A204.1 (cell line): ENCODE measurements around the gene FGF18.

Source experiments
- FAIRE-seq: peaks from 2 replicates; lab custom pipeline; 2012; peaks lifted over from hg19 to GRCh38; lab: Jason Lieb, UNC

Gene FGF18

DNA sequence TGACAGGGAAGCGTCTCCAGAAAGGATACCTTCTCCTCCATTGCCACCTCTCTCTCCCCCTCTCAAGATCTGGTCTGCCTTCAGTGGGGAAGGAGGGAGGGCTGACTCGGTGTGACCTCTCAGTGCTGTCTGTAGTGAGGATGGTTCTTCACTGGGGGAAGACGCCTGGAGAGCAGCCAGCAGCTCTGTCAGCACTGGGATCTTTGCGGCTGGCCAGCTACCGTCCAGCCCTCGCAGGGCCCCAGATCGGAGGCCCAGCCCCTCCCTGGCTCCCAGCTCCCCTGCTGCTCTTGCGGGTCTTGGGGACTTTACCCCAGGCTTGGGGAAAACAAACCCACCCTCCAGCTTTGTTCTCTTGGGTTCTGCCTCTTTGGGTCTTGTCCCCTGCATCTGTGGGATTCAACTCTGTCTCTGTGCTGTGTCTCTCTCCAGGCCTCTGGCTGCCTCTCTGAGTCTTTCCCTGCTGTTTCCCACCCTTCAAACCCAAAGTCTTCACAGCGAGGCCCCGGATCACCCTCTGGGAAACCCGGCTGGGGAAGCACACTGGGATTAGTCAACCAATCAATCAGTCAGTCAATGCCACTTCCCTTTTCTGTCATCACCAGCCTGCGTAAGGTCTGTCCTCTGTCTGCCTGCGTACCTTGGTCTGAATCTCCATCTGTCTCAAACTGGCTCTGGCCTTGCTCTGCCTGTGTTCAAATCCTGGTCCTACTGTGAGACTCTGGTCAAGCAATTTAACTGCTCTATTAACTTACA, 23.0 kb downstream of the FGF18 start:
- FAIRE-seq: no peak

DNA sequence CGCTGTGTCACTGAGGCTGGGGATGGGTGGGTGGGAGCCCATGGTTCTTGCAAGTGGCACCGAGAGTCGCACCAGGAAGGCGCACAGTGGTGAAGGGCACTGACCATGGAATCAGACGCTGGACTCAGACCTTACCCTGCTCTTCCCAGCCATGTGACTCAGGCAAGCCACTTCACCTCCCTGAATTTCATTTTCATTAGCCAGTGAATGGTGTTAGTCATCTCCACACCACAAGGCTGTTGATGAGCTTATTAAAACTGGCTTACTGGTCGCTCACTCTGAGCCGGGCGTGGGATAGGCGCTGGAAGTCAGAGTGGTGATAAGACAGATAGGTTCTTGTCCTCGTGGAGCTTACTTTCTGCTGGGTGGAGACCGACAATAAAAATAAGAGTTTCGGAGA, 25.1 kb downstream of the FGF18 start:
- no peak for FAIRE-seq

GRCh38 chr5:171445644-171446516, 26.4 kb downstream of the FGF18 start:
- FAIRE-seq: no peak

- no peak for FAIRE-seq
Observed at GRCh38 chr5:171447226-171447625, 27.8 kb downstream of the FGF18 start.

DNA sequence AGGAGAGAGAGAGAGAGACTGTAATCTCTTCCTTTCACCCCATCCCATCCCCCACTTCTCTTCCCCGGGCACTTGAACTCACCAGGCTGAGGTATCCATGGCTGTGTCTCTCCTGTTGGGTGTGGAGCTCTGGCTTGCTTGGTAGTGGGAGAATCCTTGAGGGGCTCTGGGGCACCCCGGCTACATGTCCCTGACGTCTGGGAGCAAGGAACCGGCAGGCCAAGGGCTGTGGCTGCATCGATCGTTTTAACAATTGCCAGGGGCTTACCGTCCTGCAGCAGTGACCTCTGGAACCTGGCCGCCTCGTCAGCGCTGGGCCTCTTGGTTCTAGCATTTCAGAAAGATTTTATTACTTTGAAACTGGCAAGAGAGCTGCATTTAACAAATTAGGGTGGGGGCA, 30.0 kb downstream of the FGF18 start:
- no peak for FAIRE-seq

DNA sequence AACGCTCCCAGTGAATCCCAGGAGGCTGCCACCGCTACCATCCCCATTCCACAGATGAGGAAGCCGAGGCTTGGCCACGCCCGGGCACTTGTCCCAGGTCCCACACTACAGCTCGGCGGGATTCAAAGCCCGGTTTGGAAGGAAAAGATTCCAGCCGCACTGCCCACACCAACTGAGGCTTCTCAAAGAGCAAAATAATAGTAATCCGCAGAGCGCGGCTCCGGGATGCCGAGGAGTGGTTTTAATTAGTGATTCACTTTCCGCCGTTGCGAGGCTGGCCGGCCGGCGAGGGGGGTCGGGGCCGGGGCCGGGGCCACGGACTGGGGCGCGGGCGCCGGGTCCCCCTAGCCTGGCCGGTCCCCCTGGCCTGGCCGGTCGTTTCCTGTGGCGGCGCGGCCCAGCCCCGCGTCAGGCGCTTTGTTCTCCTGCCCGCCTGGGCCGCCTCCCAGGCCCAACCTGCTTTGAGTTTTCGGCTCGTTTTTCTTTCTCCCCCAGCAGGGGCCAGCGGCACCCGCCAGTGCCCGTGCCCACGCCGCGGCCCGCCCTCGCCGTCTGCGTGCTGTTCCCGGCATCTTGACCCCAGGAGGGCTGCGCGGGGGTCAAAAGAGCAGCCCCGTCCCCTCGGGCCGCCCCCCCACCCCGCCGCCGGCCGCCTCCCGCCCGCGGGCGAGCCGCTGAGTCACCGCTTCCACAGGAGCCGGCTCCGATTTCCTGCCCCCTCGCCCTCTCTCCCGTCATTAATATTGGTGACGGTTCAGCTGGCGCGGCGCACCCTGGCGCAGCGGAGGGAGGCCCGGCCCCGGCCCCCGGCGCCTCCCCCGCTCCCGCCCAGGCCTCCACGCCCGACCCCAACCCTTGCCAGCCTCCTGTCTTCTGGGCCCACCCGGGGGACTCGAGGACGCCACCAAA, 31.2 kb downstream of the FGF18 start:
- FAIRE-seq: no peak

DNA sequence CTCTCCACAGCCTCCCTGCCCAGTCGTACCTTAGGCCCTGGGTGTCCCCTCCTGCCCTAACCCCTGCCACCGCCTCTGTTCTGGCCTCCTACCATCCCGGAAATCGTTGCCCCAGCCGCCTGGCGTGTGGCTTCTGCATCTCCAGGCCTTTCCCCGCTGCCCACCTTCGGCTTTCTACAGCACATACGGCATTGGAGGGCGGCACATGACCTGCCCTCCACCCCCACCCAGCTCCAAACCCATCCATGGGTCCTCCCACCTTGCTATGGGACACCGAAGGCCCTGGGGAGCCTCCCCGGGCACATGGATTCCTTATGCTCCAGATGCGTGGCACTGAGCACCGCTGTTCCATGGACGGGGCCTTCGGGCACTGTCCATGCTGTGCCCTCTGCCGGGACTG, 32.0 kb downstream of the FGF18 start:
- no peak for FAIRE-seq

GRCh38 chr5:171453056-171453725, 33.7 kb downstream of the FGF18 start:
- no peak for FAIRE-seq

DNA sequence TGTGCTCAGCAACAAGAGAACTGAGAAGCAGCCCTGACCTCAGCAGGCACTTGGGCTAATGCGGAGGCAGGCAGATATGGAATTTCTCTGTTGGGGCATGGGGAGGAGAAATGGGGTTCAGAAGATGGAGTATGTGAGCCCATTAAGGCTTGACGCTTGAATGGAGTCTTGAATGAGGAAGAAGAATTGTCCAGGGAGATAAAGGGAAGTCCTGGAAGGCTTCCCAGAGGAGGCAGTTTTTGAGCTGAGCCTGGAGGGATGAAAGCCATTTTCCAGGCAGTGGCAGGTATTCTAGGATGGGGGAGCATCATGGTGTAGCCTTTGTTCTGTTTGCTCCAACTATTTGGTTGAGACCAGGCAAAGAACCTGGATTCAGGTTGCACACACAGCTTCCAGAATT, 34.5 kb downstream of the FGF18 start:
- FAIRE-seq: no peak

DNA sequence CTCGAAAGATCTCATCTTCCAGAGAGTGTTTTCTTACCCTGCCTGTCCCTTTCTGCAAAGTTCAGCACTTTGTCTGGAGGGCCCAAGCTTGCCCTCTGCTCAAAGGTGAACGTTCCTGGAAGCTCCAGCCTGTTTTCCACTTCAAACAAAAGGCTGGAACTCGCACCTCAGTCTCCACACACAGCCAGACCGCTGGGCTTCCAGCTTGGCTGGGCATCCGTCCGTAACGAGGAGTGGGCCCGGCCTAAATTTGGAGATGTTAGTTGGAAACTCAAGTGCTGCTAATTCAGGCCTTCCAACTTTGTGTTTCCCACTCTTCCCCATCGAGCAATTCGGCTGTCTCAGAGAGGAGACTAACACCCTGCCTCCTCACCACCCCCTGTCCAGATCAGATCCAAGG, 35.1 kb downstream of the FGF18 start:
- FAIRE-seq: no peak

- FAIRE-seq: no peak
Observed at GRCh38 chr5:171455522-171455921, 36.1 kb downstream of the FGF18 start.

DNA sequence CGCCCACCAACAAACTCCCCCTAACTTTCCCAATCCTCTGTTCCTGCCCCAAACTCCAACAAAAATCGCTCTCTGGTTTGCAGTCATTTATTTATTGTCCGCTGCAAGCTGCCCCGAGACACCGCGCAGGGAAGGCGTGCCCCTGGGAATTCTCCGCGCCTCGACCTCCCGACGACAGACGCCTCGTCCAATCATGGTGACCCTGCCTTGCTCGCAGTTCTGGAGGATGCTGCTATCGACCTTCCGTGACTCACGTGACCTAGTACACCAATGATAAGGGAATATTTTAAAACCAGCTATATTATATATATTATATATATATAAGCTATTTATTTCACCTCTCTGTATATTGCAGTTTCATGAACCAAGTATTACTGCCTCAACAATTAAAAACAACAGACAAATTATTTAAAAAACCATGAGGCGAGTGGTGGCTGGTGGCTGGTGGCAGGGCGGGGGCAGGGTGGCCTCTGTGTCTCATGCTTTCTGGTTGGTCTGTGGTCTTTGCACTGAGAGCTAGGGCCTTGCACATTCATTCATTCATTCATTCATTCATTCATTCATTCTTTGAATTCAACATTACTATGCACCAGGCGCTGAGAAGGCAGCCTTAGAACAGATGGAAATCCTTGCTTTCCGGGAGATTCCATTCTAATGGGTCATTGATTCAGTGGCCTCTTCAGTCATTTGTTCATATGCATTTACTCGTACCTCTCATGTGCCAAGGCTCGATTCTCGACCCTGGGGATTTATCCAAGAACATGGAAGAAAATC, 37.9 kb downstream of the FGF18 start:
- FAIRE-seq: no peak

- FAIRE-seq: no peak
Observed at GRCh38 chr5:171459839-171460238, 40.4 kb downstream of the FGF18 start.

GRCh38 chr5:171462136-171462927, 42.9 kb downstream of the FGF18 start:
- FAIRE-seq: no peak

DNA sequence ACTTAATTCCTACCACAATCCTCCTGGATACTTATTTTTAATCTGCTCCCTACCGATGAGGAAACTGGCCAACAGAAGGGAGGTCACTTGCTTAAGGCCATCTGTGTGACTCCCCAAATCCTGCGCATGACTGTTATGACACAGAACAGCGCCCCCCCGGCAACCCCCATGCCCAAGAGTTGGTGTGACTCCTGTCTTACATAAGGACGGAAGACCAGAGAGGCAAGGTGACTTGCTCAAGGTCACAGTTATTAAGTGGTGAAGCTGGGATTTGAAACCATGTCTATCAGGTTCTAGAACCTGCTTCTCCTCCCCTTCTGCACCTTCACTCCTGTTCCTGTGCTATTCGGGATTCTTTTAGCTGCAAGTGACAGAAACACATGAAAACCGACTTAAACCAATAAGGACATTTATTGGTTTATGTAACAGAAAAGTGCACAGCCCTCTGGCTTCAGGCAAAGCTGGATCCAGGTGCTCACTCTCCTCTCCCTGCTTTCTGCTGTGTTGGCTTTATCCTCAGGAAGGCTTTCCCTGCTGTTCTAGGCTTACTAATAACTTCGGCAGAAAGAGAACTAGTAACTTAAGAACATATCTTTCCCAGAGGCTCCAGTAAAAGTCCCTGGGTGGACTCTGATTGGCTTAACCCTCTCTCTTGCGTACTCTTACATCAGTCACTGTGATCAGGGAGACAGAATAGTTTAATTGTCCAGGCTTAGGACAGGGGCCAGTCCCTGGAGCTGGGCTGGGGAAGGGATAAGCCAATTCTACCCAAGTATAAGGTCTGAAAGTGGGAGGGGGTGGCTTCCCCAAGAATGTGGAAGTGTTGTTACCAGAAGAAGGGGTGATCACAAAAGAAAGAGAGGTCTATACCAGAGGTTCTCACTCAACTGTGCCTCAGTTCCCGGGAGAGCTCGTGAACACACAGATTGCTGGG, 43.7 kb downstream of the FGF18 start:
- no peak for FAIRE-seq

DNA sequence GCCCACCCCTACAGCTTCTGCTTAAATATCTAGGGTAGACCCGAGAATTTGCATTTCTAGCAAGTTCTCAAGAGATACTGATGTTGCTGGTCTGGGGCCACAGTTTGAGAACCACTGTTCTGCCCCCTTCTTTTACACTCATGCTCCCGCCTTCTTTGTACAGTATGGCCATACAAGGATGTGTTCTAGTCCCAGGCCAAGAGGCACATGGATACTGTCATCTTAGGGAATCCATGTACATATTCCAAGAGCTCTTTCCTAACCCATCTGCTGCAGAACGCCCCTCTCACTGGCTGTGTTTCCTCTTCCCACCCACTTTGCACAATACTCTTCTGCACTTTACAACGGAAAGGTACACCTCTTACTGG, 44.4 kb downstream of the FGF18 start:
- no peak for FAIRE-seq

DNA sequence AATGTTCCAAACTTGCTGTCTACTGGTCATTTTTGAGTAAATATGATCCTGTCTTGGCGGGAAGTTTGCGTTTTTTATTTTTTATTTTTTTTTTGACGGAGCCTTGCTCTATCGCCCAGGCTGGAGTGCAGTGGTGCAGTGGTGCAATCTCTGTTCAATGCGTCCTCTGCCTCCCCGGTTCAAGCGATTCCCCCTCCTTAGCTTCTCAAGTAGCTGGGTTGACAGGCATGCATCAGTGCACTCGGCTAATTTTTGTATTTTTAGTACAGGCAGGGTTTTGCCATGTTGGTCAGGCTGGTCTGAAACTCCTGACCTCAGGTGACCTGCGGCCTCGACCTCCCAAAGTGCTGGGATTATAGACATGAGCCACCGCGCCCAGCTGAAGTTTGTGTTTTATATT, 45.4 kb downstream of the FGF18 start:
- FAIRE-seq: no peak

DNA sequence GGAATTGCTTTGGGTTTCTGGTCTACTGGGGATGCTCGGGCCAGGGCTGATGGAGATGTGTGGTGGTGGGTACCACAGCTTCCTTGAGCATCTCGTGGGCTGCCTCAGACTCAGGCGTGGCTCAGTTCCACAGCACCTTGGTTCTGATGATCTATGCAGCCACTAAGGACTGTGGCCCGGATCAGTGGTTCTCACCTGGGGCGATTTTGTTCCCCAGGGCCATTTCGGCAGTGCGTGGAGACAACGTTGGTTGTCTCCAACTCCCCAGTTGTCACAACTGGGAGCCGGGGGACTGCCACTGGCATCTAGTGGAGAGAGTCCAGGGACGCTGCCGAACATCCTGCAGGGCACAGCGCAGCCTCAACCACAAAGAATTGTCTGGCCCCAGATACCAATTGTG, 47.7 kb downstream of the FGF18 start:
- FAIRE-seq: no peak

DNA sequence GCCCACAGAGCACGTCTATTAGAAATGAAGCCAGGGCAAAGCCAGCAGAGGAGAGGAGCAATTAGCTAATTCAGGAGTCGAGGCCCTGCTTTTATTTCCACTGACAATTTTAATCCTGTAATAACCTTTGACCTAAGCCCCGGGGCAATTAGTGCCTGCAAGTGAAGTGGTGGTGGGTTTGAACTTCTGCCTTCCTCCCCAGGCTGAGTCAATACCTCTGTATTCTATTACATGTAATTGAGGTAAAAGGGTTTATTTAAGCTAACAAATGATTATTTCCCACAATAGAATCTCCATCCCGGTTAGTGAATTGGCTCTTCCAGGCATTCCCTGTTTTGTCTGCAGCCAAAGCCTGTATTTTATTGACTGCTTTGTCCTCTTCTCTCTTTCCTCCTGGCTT, 49.9 kb downstream of the FGF18 start:
- FAIRE-seq: no peak
